ENCODE results near the gene COL19A1. TPM values are rescaled to one million over a fixed set of nuclear protein-coding genes. Genes with fewer than 3 reads are reported as not detected.

COL19A1 gene
- total RNA-seq, result not detected in 2 replicates

DNA sequence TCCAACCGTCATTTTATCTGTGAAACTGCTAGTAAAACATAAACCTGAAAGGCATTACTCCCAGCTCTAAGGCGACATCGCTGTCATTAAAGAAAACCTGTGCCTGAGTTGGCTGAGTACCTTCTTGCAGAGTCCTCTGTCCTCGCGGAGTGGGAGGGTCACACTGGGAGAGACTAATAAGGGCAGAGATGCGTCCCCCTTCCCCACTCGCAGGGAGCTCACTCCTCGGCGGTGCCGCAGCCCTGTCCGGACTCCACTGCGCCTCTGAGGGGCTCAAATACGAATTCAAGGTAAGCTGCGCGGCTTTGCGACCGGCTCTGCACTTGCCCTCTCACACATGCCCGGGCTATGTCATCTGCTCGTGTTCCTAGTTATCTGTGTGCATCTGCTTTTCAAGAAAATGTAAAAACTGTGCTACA lies at the start of gene COL19A1:
COL19A1 (plus strand) TSS at position 206 of the 419 bp plus-strand sequence. CDS start 13,012 bp downstream, outside the sequence.

Small RNAs within 50 kb of the gene (small RNA-seq; reads per million reads assigned to genes)
- gene RPL37P15, result not detected

Other genes starting within 250 kb of the COL19A1 start
- gene LMBRD1, start 69.5 kb upstream of the COL19A1 start, total RNA-seq, result 17.3 and 20.8 TPM in 2 replicates